Smooth muscle cell of the brain vasculature (primary cell): ENCODE data around the gene DNASE1L2.
"Not testable (repeated sequence)": the region's sequence is repeated elsewhere in the genome, so short reads cannot be mapped to it uniquely, and the experiment has no call there.

Experiments
- DNase-seq: peaks from one replicate; pipeline ENCODE4 v3.0.0-alpha.2; 2012; ENCODE audit warnings: low read depth, low spot score

The DNASE1L2 gene

DNA sequence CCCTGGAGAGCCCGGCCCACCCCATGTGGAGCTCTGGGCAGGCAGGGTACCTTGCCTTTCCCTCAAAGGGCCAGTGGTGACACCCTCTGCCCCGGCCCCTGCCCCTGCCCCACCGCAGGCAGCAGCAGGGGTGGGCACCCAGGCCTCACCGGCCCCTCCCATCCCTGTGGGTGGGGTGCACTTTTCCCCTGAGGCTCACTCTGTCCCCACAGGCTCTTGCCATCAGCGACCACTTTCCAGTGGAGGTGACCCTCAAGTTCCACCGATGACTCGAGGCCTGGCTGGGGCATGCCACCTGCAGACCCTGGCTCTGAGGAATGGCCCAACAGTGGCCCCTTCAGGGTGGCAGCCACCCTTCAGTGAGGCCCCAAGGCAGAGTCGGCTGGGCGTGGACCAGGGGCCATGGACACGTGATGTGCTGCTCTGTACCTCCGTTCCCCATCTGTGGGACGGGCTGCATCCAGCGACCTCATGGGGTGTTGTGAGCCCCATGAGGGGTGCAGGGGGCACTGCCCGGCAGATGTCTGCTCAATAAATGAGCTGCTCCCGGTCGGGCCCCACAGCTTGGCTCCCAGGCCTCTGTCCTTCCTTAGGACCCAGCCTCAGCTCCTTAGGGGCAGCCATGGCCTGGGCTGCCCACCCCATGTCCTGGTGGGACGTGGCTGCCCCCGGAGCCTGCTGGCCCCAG, 2.0 kb downstream of the DNASE1L2 start:
- DNase-seq: no peak

- DNase-seq: no peak
Observed at GRCh38 chr16:2238838-2239675, 2.8 kb downstream of the DNASE1L2 start.

DNA sequence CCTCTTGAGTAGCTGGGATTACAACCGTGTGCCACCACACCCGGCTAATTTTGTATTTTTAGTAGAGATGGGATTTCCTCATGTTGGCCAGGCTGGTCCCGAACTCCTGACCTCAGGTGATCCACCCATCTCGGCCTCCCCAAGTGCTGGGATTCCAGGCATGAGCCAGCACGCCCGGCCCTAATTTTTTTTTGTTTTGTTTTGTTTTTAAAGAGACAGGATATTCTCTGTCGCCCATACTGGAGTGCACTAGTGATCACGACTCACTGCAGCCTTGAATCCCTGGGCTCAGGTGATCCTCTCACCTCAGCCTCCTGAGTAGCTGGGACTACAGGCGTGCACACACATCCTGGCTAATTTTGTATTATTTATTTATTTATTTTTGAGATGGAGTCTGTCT, 4.1 kb downstream of the DNASE1L2 start:
- DNase-seq: not testable (repeated sequence)

DNA sequence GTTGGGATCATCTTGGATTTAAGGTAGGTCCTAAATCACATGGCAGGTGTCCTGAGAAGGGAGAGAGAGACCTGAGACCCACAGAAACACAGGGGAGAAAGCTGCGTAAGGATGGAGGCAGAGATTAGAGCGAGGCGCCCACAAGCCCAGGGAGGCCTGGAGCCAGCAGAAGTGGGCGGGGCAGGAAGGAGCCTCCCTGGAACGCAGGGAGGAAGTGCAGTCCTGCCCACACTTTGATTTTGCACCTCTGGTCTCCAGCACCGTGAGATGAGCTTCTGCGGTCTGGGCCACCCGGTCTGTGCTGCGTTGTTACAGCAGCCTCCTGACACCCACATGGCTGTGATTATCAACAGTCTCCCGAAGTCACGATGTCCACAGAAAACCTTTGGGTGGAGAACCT, 6.4 kb downstream of the DNASE1L2 start:
- DNase-seq: no peak

DNA sequence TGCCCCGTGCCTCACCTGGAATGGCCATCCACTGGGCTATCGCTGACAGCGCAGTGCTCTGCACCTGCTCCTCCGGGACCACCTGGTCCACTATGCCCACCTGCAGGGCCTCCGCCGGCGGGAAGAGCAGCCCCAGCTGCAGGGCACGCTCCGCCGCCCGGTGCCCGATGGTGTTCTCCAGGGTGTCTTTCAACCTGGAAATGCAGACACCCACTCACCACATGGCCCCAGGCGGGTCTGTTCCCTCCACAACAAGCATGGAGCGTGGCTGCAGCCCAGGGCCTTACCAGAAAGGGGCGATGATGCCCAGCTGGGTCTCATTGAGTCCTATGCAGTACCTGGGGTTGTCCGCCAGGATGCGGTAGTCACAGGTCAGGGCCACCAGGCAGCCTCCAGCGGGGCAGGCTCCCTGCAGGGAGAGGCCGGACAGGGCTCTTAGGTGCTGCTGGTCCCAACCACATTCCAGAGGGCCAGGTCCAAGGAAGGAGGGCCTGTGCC, 6.8 kb downstream of the DNASE1L2 start:
- DNase-seq: no peak

DNA sequence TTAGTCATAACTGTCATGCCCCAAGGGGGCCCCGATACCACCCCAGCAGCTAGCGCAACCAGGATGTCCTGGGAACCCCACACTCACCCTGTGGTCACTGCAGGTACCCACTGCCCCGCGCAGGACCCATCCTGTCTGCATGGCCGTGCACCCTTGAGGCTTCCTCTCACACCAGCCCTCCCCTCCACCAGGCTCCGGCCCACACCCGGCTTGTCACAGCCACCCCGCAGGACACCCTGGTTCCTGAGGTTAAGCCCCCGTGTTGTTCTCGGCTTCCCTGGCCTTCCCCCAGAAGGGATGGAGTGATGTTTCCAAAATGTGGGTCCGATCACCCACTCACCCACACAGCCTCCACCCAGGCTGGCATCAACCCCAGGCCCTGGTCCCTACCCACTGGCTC, 7.5 kb downstream of the DNASE1L2 start:
- no peak for DNase-seq

DNA sequence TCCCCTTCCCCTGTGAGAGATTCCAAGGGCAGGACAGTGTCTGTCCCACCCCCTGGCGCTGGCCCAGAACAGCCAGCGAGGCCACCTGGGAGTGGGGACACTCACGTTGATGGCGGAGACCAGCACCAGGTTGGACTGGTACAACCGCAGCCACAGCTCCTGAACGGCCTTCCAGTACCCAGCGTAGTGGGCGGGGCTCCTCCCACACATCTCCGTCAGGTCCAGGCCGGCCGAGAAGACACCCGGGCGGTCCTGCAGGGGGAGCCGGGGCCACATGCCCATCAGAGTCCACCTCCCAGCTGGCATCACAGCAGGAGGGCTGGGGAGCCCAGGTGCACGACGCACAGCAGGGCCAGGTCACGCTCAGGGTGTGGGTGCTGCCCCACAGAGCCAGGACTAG, 8.1 kb downstream of the DNASE1L2 start:
- DNase-seq: no peak

DNA sequence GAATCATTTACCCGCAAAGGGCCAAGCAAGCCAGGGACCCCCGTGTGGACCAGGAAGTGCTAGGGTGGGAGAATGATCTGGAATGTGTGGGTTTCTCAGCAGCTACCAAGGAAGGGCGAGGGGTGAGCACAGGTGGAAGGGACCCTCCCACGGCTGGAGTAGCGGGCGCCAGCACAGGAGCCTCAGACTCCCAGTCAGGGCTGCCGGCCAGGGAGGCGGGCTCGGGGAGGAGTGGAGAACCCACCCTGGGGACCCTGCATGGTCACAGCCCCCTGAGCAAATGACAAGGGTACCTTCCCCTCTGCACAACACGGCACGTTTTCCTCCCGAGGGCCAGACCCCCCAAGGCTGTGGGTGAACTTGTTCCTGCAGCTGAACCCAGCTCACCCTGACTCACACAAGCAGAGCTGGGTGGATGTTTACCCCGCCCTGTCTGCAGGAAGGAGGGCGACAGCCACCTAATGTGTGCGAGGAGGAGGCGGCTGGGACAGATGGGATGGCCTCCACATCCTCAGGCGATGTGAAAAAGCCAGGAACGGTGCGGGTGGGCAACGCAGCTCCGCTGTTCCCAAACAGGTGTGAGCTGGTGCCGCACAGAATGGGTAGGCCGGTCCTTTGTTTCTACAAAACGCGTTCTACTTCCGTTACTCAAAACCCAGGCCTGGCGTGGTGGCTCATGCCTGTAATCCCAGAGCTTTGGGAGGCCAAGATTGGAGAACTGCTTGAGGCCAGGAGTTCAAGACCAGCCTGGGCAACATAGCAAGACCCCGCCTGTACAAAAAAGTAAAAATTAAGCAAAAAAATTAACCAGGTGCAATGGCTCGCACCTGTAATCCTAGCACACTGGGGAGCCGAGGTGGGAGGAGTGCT, 8.9 kb downstream of the DNASE1L2 start:
- DNase-seq: no peak

- no peak for DNase-seq
Observed at GRCh38 chr16:2246301-2246885, 10.1 kb downstream of the DNASE1L2 start.

- no peak for DNase-seq
Observed at GRCh38 chr16:2250652-2251295, 14.5 kb downstream of the DNASE1L2 start.

DNA sequence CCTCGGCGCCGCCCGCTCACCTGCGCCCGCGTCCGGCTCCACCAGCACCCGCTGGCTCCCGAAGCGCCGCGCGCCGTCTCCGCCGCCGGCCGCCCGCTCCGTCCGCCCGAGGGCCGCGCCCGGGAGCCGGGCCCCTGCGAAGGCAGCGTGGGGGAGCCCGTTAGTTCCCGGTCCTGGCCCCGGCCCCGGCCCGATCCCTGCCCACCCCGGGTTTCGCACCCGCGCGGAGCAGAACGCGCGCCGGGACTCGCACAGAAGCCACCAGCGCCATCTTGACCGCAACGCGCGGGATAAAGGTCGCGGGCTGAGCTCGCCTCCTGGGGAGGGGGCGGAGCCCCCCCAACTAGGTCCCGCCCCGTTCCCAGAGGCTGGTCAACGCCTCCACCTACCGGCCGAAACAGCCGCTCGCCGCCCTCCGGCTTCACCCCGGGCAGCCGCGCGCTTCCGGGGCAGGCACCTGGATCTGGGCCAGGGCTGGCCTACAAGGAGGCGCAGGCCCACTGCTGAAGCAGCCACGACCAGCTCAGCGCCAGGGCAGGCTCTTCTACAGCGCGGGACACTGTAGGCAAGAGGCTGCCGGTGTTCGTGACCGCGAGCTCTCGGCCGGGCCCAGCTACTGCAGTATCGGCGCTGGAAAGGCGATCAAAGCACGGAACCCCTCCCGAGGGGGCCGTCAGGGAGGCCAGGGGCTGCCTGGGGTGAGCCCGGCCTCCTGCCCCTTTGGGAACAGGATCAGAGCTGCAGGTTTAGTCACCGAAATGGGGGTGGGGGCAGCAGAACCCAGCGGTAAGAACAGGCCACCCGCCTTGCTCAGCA, 15.3 kb downstream of the DNASE1L2 start, which contains the start of gene ECI1:
TSS of gene ECI1 (minus strand) at position 292 of the 816 bp plus-strand sequence. CDS start at position 271, 21 bp downstream.
- DNase-seq: peak; percentile 63

- DNase-seq: no peak
Observed at GRCh38 chr16:2252806-2253148, 16.5 kb downstream of the DNASE1L2 start.

DNA sequence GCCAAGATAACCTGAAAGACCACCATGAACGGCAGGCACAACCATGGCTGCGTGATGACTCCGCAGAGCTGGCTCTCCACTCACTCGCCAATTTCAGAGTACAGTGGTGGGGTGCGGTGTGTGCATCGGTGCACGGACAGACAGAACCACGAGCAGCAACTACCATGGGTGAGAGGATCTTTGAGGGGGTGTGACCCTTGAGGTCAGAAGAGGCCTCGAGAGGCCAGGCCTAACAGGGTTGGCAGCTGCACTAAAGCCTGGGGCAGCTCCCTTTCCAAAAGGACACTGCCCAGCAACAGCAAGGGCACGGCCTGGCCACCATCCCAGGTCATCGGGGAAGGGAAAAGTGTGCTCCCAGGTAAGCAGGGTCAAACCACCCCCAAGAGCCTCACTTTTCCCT, 17.0 kb downstream of the DNASE1L2 start:
- DNase-seq: no peak

DNA sequence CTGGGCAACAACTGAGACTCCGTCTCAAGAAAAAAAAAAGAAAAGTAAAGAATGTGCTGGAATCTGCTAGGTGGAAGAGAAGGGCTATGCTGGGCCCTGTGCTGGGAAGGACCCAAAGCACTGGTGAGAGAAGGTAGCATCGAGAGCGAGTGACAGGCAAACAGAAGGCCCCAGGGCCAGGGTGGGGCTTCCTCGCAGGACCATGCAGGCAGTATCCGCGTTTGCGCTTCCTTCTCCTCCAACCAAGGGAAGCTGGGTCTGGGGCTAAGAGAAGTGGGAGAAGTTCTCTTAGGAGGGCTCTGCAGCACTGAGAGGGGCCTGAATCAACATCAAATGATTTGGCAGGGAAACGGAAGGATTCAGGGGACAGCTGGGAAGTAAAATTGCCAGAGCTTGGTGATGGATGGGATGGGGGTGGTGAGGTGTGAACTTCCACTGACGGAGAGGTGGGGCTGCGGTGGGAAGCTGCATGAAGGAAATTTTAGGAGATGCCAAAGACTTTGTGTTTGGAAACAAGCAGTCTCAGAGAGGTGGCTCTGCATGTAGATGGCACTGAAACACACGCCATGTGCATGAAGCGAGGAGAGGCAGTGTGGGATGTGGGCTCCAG, 20.4 kb downstream of the DNASE1L2 start:
- DNase-seq: no peak

GRCh38 chr16:2257726-2258125, 21.5 kb downstream of the DNASE1L2 start:
- no peak for DNase-seq

- DNase-seq: not testable (repeated sequence)
Observed at GRCh38 chr16:2258530-2258929, 22.3 kb downstream of the DNASE1L2 start.

GRCh38 chr16:2260250-2260649, 24.0 kb downstream of the DNASE1L2 start:
- DNase-seq: no peak

- DNase-seq: not testable (repeated sequence)
Observed at GRCh38 chr16:2263026-2263425, 26.8 kb downstream of the DNASE1L2 start.

DNA sequence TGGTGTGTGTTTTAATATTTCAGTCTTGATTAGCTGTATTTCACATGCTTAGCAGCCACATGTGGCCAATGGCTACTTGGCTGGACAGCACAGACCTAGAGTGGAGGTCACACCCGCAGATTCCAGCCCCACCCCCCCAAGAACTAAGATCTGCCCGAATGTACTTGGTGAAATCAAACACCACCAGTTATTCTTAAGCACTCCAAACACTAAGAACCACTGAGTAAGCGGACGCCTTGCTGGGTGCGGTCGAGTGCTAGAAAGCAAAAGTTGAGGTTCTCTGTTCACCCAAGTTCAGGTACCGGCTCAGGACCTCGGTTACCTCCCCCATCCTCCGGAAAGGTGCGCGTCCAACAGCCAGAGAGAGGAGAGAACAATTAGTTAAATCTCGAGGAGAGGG, 30.6 kb downstream of the DNASE1L2 start:
- not testable (repeated sequence) for DNase-seq

GRCh38 chr16:2267505-2267912, 31.3 kb downstream of the DNASE1L2 start:
- not testable (repeated sequence) for DNase-seq
